Kidney (tissue), 14 donors: ENCODE measurements around the gene SDC3. TPM values are rescaled to one million over a fixed set of nuclear protein-coding genes. Genes with fewer than 3 reads are reported as not detected.

ENCODE experiments used
- DNase-seq, 5 donors: peaks; one replicate each; pipeline ENCODE4 v3.0.0-alpha.2; 2013 to 2020
- FAIRE-seq: peaks from 2 replicates; lab custom pipeline; 2012; peaks lifted over from hg19 to GRCh38; lab: Jason Lieb, UNC
- H3K27ac ChIP-seq, 2 donors: one replicate each; pipeline ENCODE4 v1.7.0; 2013; ENCODE audit warnings: low read depth in 2 of 2, low read length in 2 of 2, inconsistent platforms in 1 of 2
- H3K27me3 ChIP-seq: one replicate; pipeline ENCODE4 v1.7.1; 2013; ENCODE audit warnings: low read length, inconsistent platforms; ENCODE audit not compliant: control insufficient read depth, insufficient read depth
- H3K36me3 ChIP-seq, 3 donors: one replicate each; pipeline versions ENCODE4 v1.7.0 to v1.7.1; 2013; ENCODE audit warnings: low read length in 3 of 3, control low read depth in 1 of 3, inconsistent platforms in 1 of 3; ENCODE audit not compliant: insufficient read depth in 3 of 3, control insufficient read depth in 2 of 3
- H3K4me1 ChIP-seq, 3 donors: one replicate each; pipeline versions ENCODE4 v1.7.0 to v1.7.1; 2013; ENCODE audit warnings: low read length in 3 of 3, inconsistent platforms in 1 of 3, low read depth in 1 of 3; ENCODE audit not compliant: control insufficient read depth in 2 of 3, insufficient read depth in 2 of 3
- H3K4me3 ChIP-seq, 3 donors: one replicate each; pipeline versions ENCODE4 v1.7.0 to v1.8.1; 2013; ENCODE audit warnings: low read length in 3 of 3, control low read depth in 1 of 3, inconsistent platforms in 1 of 3
- H3K9ac ChIP-seq, 3 donors: one replicate each; pipeline versions ENCODE4 v1.7.0 to v1.7.1; 2013; ENCODE audit warnings: low read length in 3 of 3, control low read depth in 1 of 3, inconsistent platforms in 1 of 3
- H3K9me3 ChIP-seq, 3 donors: one replicate each; pipeline versions ENCODE4 v1.7.0 to v1.7.1; 2013; ENCODE audit warnings: low read length in 3 of 3, control low read depth in 1 of 3, inconsistent platforms in 1 of 3; ENCODE audit not compliant: control insufficient read depth in 2 of 3, insufficient read depth in 1 of 3
- CTCF ChIP-seq: IDR thresholded peaks from 3 replicates; pipeline ENCODE4 v1.5.1; 2012; ENCODE audit warnings: mild to moderate bottlenecking, moderate library complexity, borderline replicate concordance; ENCODE audit not compliant: insufficient read depth; ENCODE audit errors: extremely low read depth
- intact Hi-C: fragments of 100-400 bp; cut with DNase I; formaldehyde crosslinking; loops from one replicate; pipeline ENCODE4 v1.11.1; 2022
- polyA plus RNA-seq: library from polyadenylated mRNA; stranded (reverse); fragments of 350-450 nt; fragmentation: Illumina TruSeq; extraction: RNeasy Lipid Tissue Mini Kit (QIAGEN cat#74804); gene quantifications from one replicate; pipeline ENCODE4 v1.2.3, GENCODE V29; 2014; ENCODE audit warnings: low read depth, low replicate concordance; ENCODE audit not compliant: insufficient read depth
- total RNA-seq: library from RNA; stranded (reverse); fragmentation: NEBNext Ultra II Directional; extraction: Animal tissue kit (Norgen Biotek cat#: 25700); gene quantifications from one replicate; pipeline ENCODE4 v1.2.1, GENCODE V29; 2021
- donor health status: control.
- donor health status: control.
- donor health status: control.
- donor health status: control.
- donor health status: control.
- donor health status: DM: yes; HTN: yes; CAD: no.
- donor health status: Normal renal cell carcinoma (clear cell type).

Gene SDC3
- total and polyA plus RNA-seq, 2 donors from 2014 or later = 11.0 to 58.7 TPM

- no peak for TF ChIP-seq CTCF
- Histone ChIP-seq H3K9ac (no peak overlapping the region), H3K4me3 (no peak overlapping the region), H3K4me1 (no peaks in the 10 kb centered on the region), H3K27me3 (no peaks in the 10 kb centered on the region), H3K9me3 (no peaks in the 10 kb centered on the region), H3K27ac (no peak overlapping the region), H3K36me3 (peaks cover 7 to 9% (median 8%) of the 10 kb centered on the region in 3 donors)
- DNase-seq (no peak), FAIRE-seq (no peak)
- intact Hi-C loops = no loop called here
These were observed 20.2 kb upstream of the SDC3 start for GRCh38 chr1:30928789-30929134.

DNA sequence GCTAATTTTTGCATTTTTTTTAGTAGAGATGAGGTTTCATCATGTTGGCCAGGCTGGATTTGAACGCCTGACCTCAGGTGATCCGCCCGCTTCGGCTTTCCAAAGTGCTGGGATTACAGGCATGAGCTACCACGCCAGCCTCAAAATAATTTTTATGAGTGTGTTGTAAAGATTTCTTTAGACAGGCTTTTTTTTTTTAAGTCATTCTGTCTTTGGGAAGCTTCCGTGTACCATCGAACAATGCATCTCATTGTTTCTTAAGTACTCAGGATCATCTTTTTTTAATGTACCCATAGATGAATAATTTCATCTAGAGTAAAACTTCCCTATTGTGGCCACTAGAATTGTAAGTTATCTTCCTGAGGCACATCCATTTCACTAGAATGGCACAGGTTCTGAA is 19.6 kb upstream of the SDC3 start:
- no peaks in the 10 kb centered on the region for H3K4me1 ChIP-seq
- intact Hi-C loops = no loop called here
- no peaks in the 10 kb centered on the region for H3K27me3 ChIP-seq
- DNase-seq (no peak), FAIRE-seq (no peak)
- H3K9ac ChIP-seq = no peak overlapping the region
- peaks cover 3 to 7% (median 4%) of the 10 kb centered on the region in 3 donors for H3K36me3 ChIP-seq
- H3K9me3 ChIP-seq = no peaks in the 10 kb centered on the region
- H3K4me3 ChIP-seq = no peak overlapping the region
- no peak overlapping the region for H3K27ac ChIP-seq
- no peak for TF ChIP-seq CTCF

- Histone ChIP-seq H3K9ac (no peak overlapping the region), H3K36me3 (peaks cover 0 to 2% (median 0%) of the 10 kb centered on the region in 3 donors), H3K27me3 (no peaks in the 10 kb centered on the region), H3K4me1 (no peaks in the 10 kb centered on the region), H3K4me3 (no peak overlapping the region), H3K9me3 (no peaks in the 10 kb centered on the region), H3K27ac (no peak overlapping the region)
- intact Hi-C loops = no loop called here
- DNase-seq (no peak), FAIRE-seq (no peak)
- TF ChIP-seq CTCF = no peak
These were observed 18.9 kb upstream of the SDC3 start for GRCh38 chr1:30927448-30927847.

- no peaks in the 10 kb centered on the region for H3K9me3 ChIP-seq
- H3K9ac ChIP-seq = no peak overlapping the region
- DNase-seq = no peak
- H3K36me3 ChIP-seq = no peaks in the 10 kb centered on the region
- no peak for TF ChIP-seq CTCF
- H3K4me1 ChIP-seq = no peaks in the 10 kb centered on the region
- H3K4me3 ChIP-seq = no peak overlapping the region
- no peaks in the 10 kb centered on the region for H3K27me3 ChIP-seq
- H3K27ac ChIP-seq = no peak overlapping the region
- intact Hi-C loops = no loop called here
- no peak for FAIRE-seq
These were observed 15.0 kb upstream of the SDC3 start for GRCh38 chr1:30923597-30923996.
